HK-2 (cell line): Measurements from ENCODE around the gene NBDY.
"Not testable (repeated sequence)": the region's sequence is repeated elsewhere in the genome, so short reads cannot be mapped to it uniquely, and the experiment has no call there.

ENCODE experiments used
- DNase-seq: peaks from one replicate; pipeline ENCODE4 v3.0.0-alpha.2; 2018; ENCODE audit not compliant: unreplicated experiment

The NBDY gene, protein sequence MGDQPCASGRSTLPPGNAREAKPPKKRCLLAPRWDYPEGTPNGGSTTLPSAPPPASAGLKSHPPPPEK

DNA sequence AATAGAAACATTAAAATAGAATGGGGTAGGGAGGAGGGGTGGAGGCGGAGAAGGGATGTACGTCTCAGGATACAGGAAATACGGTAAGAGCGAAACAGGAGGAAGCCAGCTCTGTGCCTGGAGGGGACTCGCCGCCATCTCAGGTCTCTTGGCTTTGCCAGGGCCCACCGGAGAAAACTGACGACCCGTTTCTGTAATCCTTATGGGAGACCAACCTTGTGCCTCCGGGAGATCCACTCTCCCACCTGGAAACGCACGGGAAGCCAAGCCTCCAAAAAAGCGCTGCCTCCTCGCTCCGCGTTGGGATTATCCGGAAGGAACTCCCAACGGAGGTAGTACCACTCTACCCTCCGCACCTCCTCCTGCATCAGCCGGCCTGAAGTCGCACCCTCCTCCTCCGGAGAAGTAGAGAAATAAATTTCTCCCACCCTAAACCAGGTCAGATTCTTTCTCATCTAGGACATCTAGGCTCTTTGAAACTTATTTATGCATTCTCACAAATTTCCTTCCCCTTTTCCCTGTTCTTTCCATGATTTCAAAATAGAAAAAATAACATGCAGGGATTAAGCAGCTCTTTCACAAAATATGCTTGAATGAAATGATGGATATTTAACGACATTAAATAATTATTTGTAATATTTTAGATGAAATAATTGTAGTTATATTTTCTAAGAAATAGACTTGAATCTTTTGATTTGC, at the start of gene NBDY:
Gene NBDY, plus strand, starts transcription at position 92 of the 699 bp plus-strand sequence. Its CDS starts 111 bp downstream, at position 203.
- peak; percentile 45 for DNase-seq

DNA sequence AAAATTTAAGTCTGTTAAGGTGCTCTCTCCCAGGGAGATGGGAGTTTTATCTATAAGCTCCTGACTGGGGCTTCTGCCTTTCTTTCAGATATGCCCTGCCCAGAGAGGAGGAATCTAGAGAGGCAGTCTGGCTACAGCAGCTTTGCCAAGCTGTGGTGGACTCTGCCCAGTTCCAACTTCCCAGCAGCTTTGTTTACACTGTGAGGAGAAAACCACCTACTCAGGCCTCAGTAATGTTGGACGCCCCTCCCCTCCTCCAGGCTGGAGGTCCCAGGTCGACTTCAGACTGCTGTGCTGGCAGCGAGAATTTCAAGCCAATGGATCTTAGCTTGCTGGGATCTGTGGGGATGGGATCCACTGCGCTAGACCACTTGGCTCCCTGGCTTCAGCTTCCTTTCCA, 24.5 kb upstream of the NBDY start:
- DNase-seq: not testable (repeated sequence)

DNA sequence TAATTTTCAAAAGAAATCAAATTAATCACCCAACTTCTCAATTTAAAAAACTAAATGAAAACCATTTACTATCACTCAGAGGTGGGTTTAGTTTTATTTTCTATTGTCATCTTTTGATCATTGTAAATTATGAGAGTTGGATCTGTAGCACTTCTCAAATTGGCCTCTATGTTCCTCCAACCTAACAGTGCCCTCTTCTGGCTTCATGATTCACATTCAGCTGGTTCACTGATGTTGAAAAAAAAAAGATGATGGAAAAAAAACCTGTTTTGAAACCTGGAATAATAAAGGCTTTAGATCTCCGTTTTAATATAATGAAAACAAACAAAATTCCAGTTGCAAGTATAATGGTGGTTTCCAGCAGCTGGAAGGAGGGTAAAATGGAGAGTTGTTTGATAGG, 2.4 kb upstream of the NBDY start:
- no peak for DNase-seq

DNA sequence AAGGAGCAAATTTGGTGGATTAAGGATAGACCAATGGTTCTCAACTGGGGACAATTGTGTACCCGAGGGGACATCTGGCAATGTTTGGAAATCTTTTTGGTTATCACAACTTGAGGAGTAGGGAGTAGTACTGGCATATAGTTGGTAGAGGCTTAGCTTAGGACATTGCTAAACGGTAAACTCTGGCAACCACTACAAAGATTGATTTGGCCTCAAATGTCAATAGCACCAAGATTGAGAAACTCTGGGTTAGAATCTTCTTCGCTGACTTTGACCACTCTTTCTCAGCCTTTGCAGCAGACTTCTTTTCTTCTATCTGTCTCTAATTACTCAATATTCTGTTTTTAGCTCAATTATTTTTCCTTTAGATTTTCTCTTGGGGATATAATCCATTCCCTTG, 1.5 kb upstream of the NBDY start:
- no peak for DNase-seq

DNA sequence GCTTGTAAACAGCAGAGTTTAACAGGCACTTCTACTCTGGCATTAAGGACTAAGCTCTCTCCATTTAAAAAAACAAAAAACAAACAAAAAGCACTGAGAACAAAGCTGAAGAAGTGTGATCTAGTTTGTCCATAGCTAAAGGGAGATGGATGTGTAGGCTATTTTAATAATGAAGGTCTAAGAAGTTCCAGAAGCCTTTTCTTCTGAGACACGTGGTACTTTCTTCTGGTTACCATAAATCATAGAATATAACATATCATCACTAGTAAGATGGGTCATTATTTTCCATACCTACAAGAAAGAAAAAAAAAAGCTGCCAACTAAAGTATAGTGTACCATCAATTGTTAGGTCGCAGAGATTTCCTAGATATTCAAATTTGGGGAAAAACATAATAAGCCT, 722 bp upstream of the NBDY start:
- no peak for DNase-seq

DNA sequence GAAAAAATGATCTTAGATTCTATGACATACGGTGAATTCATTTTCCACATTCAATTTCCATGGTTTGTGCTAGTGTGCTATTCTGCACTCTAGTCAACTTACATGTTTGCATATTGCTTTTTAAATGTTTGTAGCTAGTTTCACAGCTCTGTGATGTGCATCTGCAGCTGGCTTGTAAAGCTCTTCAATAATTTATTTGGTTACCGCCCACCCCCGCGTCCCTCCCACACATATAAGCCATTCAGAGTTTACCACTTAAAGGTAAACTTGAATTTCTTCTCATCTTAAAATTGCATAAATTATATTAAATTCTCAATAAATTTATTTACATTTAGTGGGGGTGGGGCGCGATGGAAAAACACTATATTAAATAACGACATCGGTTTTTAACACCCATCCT, 291 bp upstream of the NBDY start:
- no peak for DNase-seq

DNA sequence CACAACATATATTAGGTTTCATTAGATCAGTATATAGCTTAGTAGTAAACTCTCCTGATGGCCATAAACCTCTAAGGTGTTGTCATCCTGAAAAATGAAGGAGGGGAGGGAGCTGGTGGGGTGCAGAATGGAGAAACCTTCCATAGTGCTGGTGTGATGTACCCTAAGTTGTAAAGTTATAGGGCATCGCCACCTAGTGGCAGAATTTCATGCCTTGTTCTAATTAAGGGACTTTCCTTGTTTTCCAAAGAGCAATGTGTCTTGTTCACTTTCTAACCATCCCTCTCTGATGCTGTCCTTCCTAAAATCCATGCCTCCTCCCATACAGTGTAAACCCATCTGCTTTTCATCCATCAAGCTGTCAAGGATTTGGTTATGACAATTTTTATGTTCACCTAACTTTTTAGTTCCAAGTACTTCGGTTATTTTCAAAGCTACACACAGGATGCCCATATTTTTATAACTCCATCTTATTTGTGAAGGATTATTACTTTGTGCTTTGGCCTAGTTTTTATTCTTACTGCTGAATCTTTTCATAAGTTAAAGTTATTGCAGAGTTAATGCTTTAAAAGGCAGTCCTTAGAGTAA, 4.5 kb downstream of the NBDY start:
- peak; percentile 27 for DNase-seq

DNA sequence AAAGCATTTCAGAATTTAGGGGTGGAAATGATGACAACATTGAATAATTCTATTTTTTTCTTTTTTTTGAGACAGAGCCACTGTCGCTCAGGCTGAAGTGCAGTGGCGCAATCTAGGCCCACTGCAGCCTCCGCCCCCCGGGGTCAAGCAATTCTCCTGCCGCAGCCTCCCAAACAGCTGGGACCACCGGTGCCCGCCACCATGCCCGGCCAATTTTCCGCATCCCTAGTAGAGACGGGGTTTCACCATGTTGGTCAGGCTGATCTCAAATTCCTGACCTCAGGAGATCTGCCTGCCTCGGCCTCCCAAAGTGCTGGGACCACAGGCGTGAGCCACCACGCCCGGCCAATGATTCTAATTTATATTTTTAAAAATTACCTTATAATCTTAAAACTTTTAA, 7.2 kb downstream of the NBDY start:
- no peak for DNase-seq

DNA sequence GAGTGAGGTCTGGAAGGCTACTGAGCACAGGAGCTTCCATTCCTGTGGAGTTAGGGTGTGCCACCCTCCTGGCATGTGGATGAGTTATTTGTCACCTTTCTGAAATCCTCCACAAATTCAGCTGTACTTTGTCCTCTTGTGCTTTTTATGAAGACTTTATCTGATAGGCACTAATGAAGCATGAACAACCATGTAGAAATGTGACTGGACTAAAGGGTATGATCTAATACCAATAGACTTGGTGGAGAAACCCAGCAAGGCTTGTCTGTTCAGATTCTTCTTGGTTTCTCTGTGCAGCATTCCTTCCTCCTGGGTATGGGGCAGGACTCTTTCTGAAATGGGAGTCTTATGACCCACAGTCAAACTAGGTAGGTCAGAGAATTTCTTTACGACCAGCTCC, 9.6 kb downstream of the NBDY start:
- DNase-seq: no peak

DNA sequence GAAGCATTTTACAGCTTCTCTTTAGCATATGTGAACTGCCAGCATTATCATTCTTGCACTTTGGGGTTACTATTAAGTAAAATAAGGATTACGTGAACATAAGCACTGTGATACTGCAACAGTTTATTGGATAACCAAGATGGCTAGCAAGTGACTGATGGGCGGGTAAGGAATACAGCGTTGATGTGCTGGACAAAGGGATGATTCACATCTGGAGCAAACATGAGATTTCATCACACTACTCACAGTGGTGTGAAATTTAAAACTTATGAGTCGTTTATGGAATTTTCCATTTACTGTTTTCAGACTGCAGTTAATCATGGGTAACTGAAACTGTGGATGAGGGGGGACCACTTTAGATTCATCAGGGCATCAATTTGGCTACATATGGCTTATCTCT, 16.0 kb downstream of the NBDY start:
- peak; percentile 21 for DNase-seq

DNA sequence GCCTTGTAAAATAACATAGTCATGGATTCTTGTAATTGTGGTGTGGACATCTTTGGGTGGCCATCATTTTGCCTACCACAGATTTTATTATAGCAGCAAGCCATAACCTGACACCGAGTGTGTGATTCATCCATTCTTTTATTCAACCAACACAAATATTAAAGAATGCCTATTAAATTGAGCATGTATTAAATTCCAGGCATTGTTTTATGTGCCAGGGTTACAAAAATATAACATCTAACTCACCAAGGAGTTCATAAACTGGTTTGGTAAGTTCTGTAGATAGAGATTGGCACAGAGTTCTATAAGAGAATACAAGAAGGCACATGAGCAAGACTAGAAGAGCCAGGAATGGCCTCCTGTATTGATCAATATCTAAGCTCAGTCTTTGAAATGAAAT, 18.0 kb downstream of the NBDY start:
- DNase-seq: no peak

DNA sequence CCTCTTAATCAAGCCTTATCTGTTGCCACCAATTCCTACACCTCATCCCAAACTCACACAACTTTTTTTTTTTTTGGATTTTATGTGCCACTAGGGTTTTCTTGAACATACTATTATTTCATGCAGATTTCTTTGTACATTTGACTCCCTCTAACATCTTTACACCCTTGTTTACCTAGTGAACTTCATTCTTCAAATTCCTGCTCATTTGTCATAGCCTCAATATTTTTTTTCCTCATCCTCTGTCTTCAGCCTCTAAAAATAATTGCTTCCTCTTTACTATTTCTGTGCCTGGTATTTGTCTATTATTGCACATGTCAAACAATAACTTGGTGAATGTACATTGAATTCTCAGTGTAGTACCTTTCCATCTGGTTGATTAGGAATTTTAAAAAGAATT, 22.0 kb downstream of the NBDY start:
- DNase-seq: no peak

DNA sequence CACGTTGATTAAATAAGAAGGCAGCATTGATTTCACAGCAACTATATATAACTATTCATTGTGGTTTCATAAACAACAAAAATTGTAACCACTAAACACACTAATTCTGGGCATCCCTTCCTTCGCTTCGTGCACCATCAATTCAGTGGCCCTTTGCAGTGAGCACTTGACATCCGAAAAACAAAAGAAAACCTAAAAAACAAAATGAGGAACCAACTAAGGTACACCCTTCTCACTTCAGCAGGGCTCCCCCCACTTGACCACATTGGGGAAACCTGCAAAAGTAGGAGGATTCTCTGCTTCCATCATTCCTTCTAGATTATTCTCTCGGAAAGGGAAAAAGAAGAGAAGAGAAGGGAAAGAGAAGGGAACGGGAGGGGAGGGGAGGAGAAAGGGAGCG, 28.3 kb downstream of the NBDY start:
- DNase-seq: no peak

DNA sequence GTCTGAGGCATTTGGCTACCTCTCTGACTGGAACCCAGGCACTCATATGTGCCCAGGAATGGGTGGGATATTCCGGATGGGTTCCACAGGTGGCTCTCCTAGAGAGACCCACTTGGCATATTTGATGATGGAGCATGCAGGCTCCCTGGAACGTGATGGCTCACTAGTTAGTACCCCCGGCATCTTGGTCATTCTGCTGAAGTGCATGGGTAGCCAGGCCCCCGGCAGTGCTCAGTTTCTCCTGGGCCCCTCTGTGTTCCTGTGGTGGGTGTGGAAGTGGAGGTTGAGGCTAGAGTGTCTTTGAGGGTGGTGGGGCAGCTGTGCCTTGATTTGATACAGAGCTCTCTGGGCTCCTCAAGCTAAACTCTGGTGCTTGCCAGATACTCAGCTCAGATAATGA, 29.4 kb downstream of the NBDY start:
- DNase-seq: no peak

DNA sequence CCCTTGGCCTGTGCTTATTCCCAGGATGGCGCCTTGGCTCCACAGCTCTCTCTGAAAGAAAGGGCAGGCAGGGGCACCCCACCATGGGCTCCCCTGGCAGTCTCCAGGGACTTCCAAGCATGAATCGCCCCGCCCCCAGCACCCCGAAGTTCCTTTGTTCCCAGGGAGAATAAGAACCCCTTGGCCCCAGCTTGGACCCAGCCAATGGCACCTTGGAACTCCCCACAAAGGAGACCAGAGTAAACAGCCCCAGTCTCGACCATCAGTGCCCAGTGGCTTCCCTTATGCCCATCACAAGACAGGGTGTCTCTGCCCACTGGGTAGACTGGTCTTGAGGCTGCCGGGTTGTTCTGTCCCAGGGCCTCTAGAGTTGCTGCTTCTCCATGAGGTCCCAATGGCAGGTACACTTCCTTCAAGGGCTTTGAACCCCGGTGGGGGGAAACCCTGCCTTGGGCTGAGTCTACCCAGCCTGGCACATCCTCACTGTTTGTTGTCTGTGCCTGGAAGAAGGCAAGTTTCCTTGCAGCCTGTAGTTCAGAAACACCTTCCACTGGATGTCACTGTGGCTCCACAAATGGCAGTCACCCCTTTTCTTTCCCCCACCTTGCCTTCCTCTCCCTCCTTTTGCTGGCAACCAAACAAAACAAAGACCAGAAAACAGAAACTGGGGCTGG, 30.8 kb downstream of the NBDY start:
- DNase-seq: no peak

DNA sequence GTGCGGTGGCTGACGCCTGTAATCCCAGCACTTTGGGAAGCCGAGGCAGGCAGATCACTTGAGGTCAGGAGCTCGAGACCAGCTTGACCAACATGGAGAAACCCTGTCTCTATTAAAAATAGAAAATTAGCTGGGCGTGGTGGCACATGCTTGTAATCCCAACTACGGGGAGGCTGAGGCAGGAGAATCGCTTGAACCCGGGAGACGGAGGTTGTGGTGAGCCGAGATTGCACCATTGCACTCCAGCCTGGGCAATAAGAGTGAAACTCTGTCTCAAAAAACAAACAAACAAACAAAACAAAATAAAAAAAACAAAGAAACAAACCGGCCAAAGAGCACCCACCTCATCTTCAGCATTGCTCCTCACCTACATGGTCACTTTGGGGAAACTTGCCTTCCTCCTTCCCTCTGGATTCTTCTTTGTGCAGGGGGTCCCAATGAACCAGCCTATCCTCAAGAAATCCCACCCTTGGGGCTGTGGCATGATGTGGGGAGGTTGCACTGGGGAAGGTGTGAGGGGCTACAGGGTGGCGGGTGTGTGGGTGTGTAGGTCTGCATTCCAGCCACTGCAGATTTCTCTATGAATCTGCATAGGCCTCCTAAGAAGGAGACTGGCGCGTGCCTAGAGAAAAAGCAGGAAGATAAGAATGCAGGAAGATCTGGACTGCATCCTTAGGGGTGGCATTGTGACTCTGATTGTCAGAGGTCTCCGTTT, 31.5 kb downstream of the NBDY start:
- DNase-seq: not testable (repeated sequence)

DNA sequence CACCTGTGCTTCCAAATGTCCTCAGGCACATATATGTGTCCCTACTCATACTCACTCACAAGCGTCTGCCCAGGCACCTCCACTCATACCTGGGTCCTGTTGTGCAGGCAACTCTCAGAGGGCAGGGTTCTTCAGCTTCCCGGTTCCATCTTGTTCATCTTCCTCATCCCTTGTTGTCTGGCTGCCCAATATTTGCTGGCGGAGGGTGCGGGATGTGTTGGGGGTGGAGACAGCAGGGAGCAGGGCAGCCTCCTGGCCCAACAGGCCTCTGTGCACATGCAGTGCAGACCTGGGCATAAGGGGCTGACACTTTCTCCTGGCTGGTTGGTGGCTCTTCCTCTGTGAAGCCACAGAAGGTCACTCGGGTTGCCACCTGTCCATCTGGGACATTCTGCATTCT, 32.1 kb downstream of the NBDY start:
- DNase-seq: no peak

DNA sequence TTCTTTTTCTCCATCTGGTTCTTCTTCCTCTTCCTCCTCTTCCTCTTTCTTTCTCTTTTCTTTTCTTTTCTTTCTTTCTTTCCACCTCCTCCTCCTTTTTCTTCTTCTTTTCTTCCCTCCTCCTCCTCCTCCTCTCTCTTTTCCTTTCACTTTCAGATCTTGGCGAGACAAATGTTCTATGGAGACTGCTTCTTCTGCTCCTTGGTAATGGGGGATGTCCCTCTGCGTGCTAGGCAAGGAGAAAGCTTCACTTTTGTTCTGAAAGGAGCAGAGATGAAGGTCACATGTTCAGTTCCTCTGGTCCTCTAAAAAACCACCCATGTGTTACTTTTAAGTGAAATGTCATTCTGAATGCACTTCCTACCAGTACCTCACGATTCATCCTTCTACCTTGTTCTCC, 33.2 kb downstream of the NBDY start:
- DNase-seq: no peak

DNA sequence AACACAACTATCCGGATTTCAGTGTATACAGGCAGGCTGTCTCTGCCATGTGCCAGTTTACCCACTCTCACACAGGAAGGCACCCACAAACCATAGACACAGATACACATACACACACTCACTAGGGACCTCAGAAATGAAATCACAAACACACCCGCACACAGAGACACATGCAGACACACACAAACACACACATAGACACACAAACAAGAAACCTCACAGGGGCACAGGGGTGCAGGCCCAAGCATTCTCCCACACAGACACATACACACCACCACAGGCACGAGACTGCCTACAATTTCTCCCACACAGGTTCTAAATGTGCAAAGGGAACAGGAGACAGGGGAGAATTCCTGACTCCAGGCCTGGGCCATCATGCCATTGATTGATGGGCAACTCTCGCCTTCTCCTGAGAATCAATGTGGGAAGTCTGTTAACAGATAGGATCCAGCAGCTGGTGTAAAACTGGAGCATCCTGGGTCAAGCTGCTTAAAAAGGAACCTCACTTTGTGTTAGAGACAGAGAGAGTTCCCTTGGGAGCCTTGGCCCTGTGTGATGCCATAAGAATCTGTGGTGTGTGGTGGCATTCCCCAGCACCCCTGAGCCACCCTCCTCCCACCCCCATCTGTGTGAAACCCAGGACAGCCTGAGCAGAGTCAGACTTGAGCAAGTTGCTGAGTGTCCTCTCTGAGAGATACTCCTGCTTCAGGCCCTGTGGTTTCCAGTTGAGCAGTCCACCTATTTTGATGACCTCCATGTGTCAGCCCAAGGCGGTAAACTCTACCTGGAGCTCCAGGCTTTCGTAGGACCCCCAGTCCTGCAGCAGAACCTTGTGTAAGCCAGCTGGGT, 33.9 kb downstream of the NBDY start:
- DNase-seq: no peak

DNA sequence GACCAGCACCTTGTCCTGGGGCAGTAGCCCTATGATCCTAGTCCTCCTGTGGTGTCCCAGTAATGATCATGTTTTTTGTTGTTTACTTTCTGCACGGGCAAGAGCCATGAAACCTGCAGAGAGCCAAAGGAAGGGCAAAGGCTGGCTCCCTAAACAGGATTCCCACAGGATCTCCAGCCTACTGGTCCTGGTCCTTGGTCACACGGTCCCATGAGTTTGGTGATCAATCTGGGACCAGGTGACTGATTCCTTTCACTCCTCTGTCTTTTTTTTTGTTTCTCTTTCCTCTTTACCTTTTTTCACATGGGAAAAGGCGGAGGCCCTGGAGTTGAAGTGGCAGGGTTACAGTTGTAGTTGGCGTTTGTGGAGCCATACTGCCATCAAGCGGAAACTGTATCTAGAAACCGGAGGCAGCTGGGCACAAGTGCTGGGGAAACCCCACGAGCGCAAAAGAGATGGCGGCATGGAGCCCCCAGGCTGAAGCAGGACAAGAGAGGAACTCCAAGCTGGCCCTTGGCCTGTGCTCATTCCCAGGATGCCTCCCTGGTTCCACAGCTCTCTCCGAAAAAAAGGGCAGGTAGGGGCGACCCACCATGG, 34.6 kb downstream of the NBDY start:
- DNase-seq: no peak
